Measurements from ENCODE around the gene GNB1. TPM values are rescaled to one million over a fixed set of nuclear protein-coding genes. Genes with fewer than 3 reads are reported as not detected.

The GNB1 gene
- total and polyA plus RNA-seq, 7 donors = 119 to 197 (median 157) TPM

DNA sequence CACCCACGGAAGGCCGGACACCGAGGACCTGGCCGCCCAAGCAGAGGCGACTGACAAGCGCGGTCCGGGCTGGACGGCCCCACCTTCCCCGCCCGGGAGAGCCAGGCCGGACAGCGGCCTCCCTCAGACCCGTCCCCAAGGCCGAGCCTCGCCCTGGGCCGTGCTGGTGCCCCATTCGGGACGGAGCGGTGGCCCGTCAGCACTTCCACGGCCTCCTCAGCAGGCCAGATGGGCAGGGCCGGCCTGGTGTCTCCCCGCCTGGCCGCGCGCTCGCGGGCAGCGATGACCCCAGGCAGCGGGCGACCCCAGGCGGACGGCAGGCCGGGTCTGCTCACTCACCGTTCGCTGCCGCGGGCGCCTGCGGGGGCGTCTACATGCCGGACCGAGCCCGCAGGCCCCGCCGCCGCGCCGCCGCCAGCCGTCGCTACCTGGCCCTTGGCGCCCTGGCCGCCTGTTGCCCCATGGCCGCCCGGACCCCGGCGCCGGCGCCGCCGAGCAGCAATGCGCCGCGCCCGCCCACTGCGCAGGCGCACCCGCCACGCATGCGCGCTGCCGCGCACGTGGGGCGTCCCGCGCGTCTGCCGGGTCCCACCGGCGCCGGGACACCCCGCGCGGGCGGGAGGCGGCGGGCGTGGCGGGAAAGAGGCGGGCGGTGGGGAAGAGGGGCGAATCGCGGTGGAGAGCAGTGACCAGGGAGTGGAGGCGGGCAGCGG, 112.8 kb downstream of the GNB1 start, which contains the start of gene NADK:
Gene NADK, minus strand, starts transcription at position 521 of the 713 bp plus-strand sequence. CDS start 13,064 bp downstream, outside the sequence.
- Histone ChIP-seq H3K27me3 (no peaks in the 10 kb centered on the region), H3K4me1 (peaks cover 0 to 73% (median 67%) of the 10 kb centered on the region in 4 donors), H3K9me3 (no peaks in the 10 kb centered on the region), H3K4me3 (peak within 1 kb of the TSS; percentile 79 to 98 (median 88)), H3K27ac (peak within 1 kb of the TSS; percentile 90 to 91 (median 91)), H3K36me3 (no peaks in the 10 kb centered on the region)
- peak; percentile 78 for DNase-seq
- intact Hi-C loops (cut with DNase I) = loop anchor here (2.0 kb wide), 2 partner anchors 113 to 131 kb away; partner anchors contain the start of gene GNB1
- WGBS, 2 donors = 0 to 1% methylated on average over 99 of the region's 99 CpGs
- TF ChIP-seq EP300 (IDR thresholded peaks at IDR 0.05) (no peak), POLR2AphosphoS5 (IDR thresholded peaks at IDR 0.05) (peak in 1 of 4 donors; percentile 31)

GRCh38 chr1:1777583-1777899, 113.3 kb downstream of the GNB1 start:
- 0 to 4% methylated on average over 6 of the region's 6 CpGs for WGBS, 2 donors

GRCh38 chr1:1776672-1777582, 114.0 kb downstream of the GNB1 start:
- intact Hi-C loops (cut with DNase I) = no loop called here
- Histone ChIP-seq H3K4me1 (peaks cover 0 to 61% (median 55%) of the 10 kb centered on the region in 4 donors), H3K27me3 (no peaks in the 10 kb centered on the region), H3K27ac (peak overlapping the region; percentile 90 to 91 (median 91)), H3K9me3 (no peaks in the 10 kb centered on the region), H3K36me3 (peaks cover 0 to 11% (median 6%) of the 10 kb centered on the region in 4 donors), H3K4me3 (peak overlapping the region; percentile 79 to 98 (median 88))
- 47 to 62% methylated on average over 9 of the region's 9 CpGs for WGBS, 2 donors
- TF ChIP-seq, protein P1, sequence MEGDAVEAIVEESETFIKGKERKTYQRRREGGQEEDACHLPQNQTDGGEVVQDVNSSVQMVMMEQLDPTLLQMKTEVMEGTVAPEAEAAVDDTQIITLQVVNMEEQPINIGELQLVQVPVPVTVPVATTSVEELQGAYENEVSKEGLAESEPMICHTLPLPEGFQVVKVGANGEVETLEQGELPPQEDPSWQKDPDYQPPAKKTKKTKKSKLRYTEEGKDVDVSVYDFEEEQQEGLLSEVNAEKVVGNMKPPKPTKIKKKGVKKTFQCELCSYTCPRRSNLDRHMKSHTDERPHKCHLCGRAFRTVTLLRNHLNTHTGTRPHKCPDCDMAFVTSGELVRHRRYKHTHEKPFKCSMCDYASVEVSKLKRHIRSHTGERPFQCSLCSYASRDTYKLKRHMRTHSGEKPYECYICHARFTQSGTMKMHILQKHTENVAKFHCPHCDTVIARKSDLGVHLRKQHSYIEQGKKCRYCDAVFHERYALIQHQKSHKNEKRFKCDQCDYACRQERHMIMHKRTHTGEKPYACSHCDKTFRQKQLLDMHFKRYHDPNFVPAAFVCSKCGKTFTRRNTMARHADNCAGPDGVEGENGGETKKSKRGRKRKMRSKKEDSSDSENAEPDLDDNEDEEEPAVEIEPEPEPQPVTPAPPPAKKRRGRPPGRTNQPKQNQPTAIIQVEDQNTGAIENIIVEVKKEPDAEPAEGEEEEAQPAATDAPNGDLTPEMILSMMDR (IDR thresholded peaks at IDR 0.05) = no peak
- TF ChIP-seq EP300 (IDR thresholded peaks at IDR 0.05) = no peak
- TF ChIP-seq POLR2A (IDR thresholded peaks at IDR 0.05) = no peak
- TF ChIP-seq POLR2AphosphoS5 (IDR thresholded peaks at IDR 0.05) = no peak
- DNase-seq = no peak

More at GRCh38 chr1:1777583-1777899, 113.3 kb downstream of the GNB1 start:
- TF ChIP-seq POLR2AphosphoS5 (IDR thresholded peaks at IDR 0.05) = peak in 1 of 4 donors; percentile 24
- no peak for TF ChIP-seq EP300 (IDR thresholded peaks at IDR 0.05)
- TF ChIP-seq, protein P1 (IDR thresholded peaks at IDR 0.05) = no peak
- intact Hi-C loops (cut with DNase I) = no loop called here
- H3K27ac ChIP-seq = peak overlapping the region; percentile 90 to 91 (median 91)
- H3K36me3 ChIP-seq = peaks cover 0 to 5% (median 0%) of the 10 kb centered on the region in 4 donors
- H3K27me3 ChIP-seq = no peaks in the 10 kb centered on the region
- DNase-seq = peak; percentile 81
- H3K4me3 ChIP-seq = peak overlapping the region; percentile 79 to 98 (median 88)
- no peaks in the 10 kb centered on the region for H3K9me3 ChIP-seq
- peaks cover 0 to 67% (median 62%) of the 10 kb centered on the region in 4 donors for H3K4me1 ChIP-seq

DNA sequence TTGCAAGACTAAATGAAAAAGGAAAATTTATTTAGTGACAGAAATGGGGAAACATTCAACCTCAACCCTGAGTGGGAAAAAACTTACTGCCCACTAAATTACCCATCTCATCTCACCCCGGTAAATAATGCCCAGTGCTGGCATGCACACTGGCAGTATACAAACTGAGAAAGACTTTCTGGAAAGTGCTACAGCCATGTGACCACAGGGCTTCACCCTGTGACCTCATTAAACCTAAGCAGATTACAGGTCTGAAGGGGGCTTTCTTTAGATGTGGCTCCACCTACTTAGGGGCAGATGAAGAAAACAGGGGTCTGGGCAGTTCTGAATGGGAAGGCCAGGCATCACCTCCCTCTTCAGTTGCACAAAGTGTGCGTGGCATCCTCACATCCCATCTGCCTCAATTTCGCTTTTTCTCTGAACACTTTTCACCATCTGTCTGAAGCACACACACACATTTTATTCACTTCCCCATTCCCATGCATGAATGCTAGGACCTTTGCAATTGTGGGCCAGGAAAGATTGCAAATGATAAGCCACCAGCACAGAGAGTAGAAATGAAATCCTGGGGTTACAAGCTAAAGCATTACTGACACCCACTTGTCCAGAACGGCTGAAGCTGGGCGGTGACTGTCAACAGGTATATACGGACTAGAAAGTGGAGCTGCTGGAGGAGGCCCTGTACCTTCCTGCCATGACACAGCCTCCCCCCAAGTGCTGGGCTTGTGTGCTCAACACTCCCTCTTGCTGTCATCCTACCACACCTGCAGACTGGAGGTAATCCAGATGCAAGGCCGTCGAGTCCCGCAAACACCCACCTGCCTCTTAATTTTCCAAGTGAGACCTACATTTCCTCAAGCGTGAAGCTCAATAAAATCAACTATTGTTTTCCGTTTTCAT, 115.3 kb downstream of the GNB1 start:
- Histone ChIP-seq H3K27me3 (no peaks in the 10 kb centered on the region), H3K4me3 (no peak overlapping the region), H3K36me3 (peaks cover 0 to 19% (median 10%) of the 10 kb centered on the region in 4 donors), H3K27ac (peak overlapping the region in 1 of 4 donors; percentile 91), H3K4me1 (peaks cover 0 to 47% (median 45%) of the 10 kb centered on the region in 4 donors), H3K9me3 (peaks cover 0 to 4% (median 1%) of the 10 kb centered on the region in 4 donors)
- no peak for DNase-seq
- WGBS, 2 donors = 36 to 54% methylated on average over 11 of the region's 11 CpGs
- intact Hi-C loops (cut with DNase I) = no loop called here
- TF ChIP-seq POLR2A (IDR thresholded peaks at IDR 0.05) (no peak), POLR2AphosphoS5 (IDR thresholded peaks at IDR 0.05) (no peak), EP300 (IDR thresholded peaks at IDR 0.05) (no peak)
- TF ChIP-seq, protein P1 (IDR thresholded peaks at IDR 0.05) = no peak

All from sigmoid colon (tissue), 7 donors.